ENCODE data around the gene FFAR4. TPM values are rescaled to one million over a fixed set of nuclear protein-coding genes. Genes with fewer than 3 reads are reported as not detected.

FFAR4 gene
- total RNA-seq, 1 donor from 2014 or later: not detected

DNA sequence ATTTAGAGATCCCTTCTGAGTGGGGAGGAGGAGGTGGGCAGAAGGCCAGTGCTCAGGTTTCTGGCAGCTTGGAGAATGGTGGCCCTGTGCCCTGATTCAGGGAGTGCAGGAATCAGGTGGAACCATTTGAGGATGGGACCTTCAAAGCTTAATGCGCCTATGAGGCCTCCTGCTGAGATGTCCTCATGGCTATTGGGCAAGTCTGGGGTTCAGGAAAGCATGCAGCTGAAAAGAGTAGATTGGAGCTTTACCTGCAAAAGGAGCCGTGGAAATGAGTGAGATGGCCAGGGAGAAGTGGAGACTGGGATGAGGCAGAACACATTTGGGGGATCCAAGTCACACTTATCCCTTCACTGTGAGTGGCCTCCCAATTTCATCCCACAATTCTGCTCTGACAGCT, 6.1 kb downstream of the FFAR4 start:
- DNase-seq: no peak

DNA sequence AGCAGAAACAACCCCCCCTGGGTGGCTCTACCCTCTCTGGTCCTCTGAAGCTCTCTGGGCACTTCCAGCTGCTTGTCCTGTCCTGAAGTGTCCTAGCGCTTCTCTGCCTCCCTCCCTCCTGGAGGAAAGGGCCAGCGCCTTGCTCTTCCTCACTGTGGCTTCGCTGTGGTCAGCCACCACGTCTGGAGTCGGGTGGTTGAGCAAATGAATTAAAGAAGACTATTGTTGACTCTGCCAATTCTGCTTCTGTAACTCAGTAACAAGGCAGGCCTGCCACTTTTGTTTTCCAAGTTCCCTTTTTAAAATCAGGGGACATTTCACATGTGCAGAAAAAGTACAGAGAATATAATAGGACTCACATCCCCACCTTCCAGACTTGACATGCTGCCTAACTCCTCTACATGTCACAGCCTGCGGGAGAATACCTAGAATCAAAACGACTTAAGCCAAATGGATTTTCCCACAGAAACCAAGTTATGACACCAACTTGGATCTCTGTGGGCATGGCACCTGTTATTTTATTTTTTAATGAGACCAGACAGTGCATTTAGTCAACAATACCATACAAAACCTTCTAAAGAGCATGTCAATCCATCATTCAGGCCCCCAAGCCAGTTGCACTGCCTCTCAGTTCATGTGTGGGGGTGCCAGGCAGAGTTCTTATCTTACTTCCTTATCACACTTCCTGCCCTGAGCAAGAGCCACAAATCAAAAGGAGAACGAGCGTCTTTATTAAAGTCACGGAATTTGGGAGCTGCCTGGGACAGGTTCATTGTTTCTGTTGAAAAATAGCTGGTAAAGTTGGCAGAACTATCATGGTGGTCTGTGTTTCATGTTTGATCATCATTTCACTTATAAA, 6.8 kb downstream of the FFAR4 start:
- DNase-seq: no peak

DNA sequence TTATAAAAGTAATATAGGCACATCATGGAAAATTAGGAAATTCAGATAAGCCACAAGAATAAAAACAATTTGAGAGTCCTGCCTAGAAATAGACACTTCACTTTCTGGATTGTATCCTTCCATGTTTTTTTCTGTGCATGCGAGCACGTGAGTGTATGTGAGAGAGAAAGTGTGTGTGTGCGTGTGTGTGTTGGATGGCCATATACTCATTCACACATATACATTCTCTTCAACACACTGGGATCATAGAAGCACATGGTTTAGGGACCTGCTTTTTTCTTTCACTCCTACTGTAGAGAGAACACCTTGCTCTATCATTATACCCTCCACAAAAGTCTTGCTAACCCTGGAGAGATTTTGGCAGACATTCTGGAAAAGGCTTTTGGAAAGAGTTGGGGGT, 7.5 kb downstream of the FFAR4 start:
- no peak for DNase-seq

DNA sequence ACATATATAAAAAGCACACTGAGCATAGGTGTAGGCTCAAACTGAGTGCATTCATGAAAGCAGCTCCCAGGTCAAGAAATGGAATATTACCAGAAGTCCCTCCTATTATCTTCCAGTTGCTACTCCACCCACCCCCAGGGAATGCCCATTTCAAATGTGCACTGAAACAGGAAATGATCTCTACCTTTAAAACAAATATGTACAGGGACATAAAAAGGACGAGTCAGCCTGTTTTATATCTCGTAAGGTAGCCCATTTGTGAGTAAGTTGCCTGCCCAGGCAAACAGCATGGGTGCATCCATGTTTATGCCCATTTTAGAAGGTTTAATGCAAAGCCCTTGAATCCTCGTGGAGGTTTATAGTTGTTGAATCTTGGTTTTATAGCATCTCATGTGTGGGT, 10.4 kb downstream of the FFAR4 start:
- no peak for DNase-seq

DNA sequence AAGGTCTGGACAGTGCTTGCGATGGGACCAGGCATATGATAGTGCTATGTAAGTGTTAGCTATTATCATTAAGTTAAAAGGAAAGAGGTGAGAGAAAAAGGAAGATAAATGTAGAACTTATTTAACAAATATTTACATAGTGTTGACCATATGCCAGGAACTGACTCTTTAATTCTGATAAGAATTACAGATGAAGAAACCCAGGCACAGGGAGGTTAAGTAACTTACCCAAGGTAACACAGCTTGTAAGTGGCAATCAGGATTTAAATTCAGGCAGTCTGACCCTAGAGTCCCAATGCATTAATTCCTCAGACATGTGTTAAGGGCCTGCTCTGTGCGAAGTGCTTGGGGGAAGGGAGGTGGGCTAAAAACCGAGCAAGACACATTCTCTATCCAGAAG, 11.1 kb downstream of the FFAR4 start:
- no peak for DNase-seq

GRCh38 chr10:93579089-93579488, 12.6 kb downstream of the FFAR4 start:
- DNase-seq: no peak

DNA sequence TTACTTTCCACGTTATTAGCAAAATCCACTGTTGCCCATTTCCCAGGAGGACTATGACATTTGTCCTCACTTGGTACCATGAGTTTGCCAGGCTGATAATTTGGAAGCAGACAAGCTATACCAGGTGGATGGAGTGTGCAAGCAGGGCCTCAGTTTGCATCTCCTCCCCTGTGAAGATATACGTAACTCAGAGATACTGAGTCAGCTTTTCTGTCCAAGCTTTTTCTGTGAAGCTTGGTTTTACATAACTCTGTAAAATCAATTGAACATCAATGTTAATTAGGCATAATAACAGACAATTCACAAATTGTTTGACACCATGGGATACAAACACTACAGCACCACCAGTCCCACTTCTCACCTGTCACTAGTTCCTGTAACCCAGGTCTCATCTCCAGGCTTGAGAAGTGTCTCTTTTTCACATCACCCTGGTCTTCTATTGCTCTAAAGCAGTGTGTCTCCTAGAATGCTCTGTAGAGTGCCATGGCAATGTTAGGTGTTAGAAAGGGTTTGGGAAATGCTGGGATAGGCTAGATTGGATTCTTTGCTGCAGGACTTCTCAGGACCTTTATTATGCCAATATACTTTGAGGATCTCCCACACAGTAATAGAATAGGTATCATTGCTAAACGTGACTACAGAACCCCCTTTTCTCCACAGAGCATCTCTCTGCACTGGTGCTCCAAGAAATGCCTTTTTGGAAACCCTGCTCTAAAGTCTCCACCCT, 13.7 kb downstream of the FFAR4 start:
- no peak for DNase-seq

- DNase-seq: no peak
Measured at GRCh38 chr10:93580828-93581227, 14.4 kb downstream of the FFAR4 start.

- no peak for DNase-seq
Measured at GRCh38 chr10:93584445-93584844, 18.0 kb downstream of the FFAR4 start.

DNA sequence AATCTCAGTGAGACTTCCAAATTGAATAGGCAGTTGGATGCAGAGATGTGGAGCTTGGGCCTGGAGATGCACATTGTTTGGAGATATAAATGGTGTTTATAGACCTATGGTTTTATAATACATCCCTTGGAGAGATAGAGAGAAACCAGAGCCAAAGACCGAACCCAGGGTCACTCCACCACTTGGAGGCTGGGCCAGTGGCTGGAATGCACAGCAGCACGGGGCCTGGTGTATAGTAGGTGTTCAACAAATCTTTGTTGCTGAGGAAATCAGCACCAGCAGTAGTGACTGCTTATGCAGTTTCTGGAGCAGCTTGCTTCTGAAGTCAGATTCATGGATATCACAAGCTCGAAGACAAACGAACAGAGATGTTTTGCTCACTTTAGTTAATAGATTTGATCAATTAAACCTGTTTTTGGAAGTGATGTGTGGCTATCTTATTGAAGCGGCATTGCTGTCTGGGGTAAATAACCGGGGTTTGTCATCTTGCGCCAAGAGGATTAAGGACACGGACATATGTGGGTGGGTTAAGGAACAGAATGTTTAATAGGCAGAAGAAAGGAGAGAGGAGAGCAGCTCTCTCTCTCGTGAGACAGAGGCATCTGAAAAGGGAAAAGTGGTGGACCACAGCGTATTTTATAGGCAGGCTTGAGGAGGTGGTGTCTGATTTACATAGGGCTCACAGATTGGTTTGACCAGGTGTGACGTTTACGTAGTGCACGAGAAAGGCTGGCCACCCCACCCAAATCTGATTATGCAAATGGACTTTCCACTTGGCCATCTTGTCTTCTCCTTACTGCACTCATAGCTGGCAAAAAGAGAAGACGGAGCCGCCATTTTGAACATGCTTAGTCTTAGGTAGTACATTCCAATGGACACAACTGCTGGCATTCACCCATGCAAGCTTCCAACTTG, 23.4 kb downstream of the FFAR4 start:
- no peak for DNase-seq

- DNase-seq: no peak
Measured at GRCh38 chr10:93590638-93591037, 24.2 kb downstream of the FFAR4 start.

GRCh38 chr10:93591065-93591808, 24.8 kb downstream of the FFAR4 start:
- DNase-seq: no peak

DNA sequence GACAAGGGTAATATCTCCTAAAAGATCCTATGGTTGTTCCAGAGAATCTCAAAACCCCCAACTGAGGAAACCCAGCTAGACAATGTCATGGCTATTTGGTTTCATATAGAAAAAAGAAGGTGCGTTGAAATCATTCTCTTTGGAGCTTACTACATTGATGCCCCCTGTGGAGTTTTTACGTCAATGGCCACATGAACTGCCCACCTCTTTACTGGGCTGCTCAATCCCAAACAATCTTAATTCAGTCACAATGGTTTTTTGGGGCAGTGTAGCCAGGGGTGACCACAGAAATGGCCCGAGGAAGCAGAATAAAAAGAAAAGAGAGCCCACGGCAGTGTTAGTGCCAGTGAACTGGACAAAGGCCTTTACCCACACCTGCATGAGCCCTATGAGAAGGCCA, 26.8 kb downstream of the FFAR4 start:
- no peak for DNase-seq

DNA sequence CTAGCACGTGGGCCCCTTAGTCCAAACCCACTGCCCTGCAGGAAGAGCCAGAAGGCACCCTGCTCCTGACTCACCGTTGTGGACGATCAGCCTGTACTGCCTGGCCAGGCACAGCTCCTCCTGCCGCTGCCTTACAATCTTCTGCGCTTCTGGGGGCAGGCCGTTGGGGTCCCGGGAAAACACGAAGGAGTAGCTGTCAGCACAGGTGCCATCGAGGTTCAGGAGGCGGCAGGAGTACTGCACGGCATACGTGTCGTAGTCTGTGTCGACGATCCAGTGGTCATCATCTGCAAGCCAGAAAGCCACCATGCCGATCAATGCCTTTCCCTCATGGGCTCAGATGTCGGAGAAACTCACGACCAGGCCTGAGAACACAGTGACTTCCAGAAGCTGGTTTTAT, 27.3 kb downstream of the FFAR4 start:
- no peak for DNase-seq

DNA sequence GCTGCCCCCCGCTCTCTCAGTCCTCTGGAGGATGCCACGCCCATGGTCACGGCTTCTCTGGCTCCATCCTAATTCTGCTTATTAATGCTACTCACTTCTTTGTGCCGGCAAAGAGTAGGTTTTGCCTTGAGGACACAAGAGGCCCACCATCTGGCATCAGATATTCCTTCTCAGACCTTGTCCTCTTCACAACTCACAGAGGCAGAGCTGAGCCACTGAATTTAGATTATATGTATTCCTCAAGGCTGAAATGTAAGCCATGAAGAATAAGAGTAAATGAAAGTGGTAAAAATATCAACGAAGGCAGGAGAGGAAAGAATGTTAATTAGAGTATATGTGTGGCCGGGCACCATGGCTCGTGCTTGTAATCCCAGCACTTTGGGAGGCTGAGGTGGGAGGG, 28.1 kb downstream of the FFAR4 start:
- no peak for DNase-seq

DNA sequence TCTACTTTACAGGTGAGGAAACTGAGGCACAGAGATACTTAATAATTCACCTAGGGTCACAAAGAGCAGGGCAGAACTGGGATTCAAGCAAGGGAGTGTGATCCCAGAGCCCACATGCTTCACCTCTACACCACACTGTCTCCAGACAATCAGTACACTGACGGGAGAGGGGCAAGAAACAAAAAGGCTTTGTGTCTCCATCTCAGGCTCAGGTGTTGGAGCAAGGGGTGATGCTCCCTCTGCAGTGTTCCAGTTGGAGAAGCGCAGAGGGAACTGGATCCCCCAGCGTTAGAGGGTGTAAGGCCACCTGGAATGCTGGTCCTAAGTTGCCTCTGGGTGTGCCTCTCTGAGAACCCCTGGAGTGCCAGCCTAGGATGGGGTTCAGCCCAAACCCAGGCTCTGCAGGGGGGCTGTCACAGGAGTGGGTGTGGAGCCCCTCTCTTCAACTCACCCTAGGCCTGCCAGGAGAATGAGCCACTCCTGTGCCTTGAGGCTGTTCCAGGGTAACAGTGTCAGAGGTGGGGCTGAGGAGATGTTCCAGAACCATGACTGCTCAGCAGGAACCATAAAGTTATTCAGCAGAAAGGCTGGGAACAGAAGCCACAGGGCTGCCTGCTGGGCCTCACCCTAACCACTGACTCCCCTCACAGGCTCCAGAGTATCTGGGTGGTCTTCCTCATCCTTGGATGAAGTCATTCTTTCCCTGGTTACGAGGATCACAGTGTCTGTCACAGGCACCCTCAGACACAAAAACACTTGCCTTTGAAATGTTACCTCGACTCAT, 29.1 kb downstream of the FFAR4 start:
- no peak for DNase-seq

DNA sequence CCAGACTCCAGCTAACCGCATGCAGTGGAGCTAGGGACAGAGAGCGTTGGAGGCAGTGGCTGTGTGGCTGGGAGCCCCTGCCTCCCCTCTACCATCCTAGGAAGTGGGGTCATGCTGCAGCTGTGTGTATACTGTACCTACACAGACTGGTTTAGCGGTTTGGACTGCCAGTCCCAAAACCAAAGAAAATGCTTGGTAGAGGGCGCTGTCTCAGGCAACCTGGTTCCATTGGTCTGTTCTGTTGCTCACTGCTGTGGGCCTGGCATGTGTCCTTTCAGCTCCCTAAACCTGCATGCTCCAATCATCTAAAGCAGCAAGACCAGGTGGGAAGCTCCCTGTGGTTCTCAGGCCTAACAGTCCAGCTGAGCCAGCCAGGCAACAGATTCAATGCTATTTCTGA, 30.1 kb downstream of the FFAR4 start:
- no peak for DNase-seq

DNA sequence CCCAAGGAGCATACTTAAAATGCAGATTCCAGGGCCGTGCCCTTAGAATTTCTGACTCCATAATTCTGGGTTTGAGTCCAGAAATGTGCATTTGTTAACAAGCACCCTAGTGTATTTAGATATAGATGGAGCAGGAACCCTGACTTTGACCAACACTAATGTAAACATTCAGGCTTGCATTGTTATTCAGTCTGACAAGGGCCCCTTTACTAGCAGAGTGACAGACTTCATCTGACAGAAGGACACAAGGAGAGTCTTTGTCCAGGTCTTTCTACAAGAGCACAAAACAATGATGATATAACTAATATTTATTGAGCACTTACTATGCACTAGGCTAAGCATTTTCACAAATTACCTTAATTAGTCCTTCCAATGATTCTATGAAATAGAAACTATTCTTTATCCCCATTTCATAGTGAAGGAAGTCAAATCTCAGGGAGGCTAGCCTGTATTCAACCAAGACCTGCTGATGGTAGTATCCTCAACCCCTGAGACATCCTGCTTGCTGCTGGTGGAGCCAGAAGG, 30.7 kb downstream of the FFAR4 start:
- no peak for DNase-seq

GRCh38 chr10:93598157-93598556, 31.7 kb downstream of the FFAR4 start:
- no peak for DNase-seq

- no peak for DNase-seq
Measured at GRCh38 chr10:93599335-93599734, 32.9 kb downstream of the FFAR4 start.

GRCh38 chr10:93599778-93600177, 33.3 kb downstream of the FFAR4 start:
- no peak for DNase-seq
